Lung (tissue), 12 donors: ENCODE results near the gene FUNDC2. TPM values are rescaled to one million over a fixed set of nuclear protein-coding genes. Genes with fewer than 3 reads are reported as not detected.

ENCODE experiments used
- ATAC-seq: fragments of 200-7000 bp; cut with Tn5 transposase; one replicate; pipeline ENCODE4 v1.9.1; 2020; ENCODE audit warnings: moderate number of reproducible peaks; ENCODE audit not compliant: insufficient read depth, low FRiP score
- DNase-seq, 3 donors: peaks; one replicate each; pipeline ENCODE4 v3.0.0-alpha.2; 2013 to 2017
- H3K27ac ChIP-seq, 2 donors: one replicate each; pipeline ENCODE4 v1.5.1; 2013; ENCODE audit warnings: mild to moderate bottlenecking in 2 of 2, moderate library complexity in 2 of 2, control low read depth in 1 of 2, inconsistent platforms in 1 of 2, low read depth in 1 of 2, low read length in 1 of 2
- H3K27me3 ChIP-seq, 3 donors: one replicate each; pipeline ENCODE4 v1.5.1; 2013; ENCODE audit warnings: low read length in 2 of 3; ENCODE audit not compliant: control insufficient read depth in 3 of 3, insufficient read depth in 3 of 3
- H3K36me3 ChIP-seq, 4 donors: one replicate each; pipeline ENCODE4 v1.5.1; 2013; ENCODE audit warnings: low read length in 4 of 4, mild to moderate bottlenecking in 1 of 4, moderate library complexity in 1 of 4; ENCODE audit not compliant: control insufficient read depth in 4 of 4, insufficient read depth in 4 of 4
- H3K4me1 ChIP-seq, 5 donors: one replicate each; pipeline ENCODE4 v1.5.1; 2013; ENCODE audit warnings: low read length in 5 of 5, mild to moderate bottlenecking in 2 of 5, moderate library complexity in 1 of 5; ENCODE audit not compliant: control insufficient read depth in 5 of 5, insufficient read depth in 5 of 5
- H3K4me3 ChIP-seq: one replicate; pipeline ENCODE4 v1.5.1; 2013; ENCODE audit warnings: mild to moderate bottlenecking, control low read depth, moderate library complexity
- H3K9ac ChIP-seq, 2 donors: one replicate each; pipeline ENCODE4 v1.5.1; 2013; ENCODE audit warnings: low read length in 2 of 2, control low read depth in 1 of 2; ENCODE audit not compliant: insufficient read depth in 1 of 2
- H3K9me3 ChIP-seq, 4 donors: one replicate each; pipeline ENCODE4 v1.5.1; 2013; ENCODE audit warnings: low read length in 3 of 4, mild to moderate bottlenecking in 1 of 4, moderate library complexity in 1 of 4; ENCODE audit not compliant: control insufficient read depth in 4 of 4, insufficient read depth in 3 of 4
- WGBS, 2 donors: extraction: QIAGEN DNeasy Blood & Tissue Kit; methylation state at CpG; one replicate each; pipeline ENCODE4 v1.1.7; 2013; 5-methylcytosine and 5-hydroxymethylcytosine counted together
- polyA plus RNA-seq, 2 donors: library from polyadenylated mRNA; stranded (reverse); fragments of 200-250 nt; gene quantifications; one replicate each; pipeline ENCODE4 v1.2.1, GENCODE V29; 2013
- total RNA-seq, 2 donors: library from RNA; depleted of rRNA in 1 of 2; stranded (reverse); fragments of >200 nt in 1 of 2; gene quantifications; one replicate each; pipeline ENCODE4 v1.2.1, GENCODE V29; 2014 to 2021
- TF ChIP-seq, protein P1 (sequence below): IDR thresholded peaks from 2 replicates; pipeline ENCODE4 v1.5.1; 2012; ENCODE audit warnings: mild to moderate bottlenecking; ENCODE audit errors: control extremely low read depth, extremely low read depth
- donor health status: control.
- donor health status: control.
- donor health status: Bipolar disorder and iron deficiency.
- donor health status: healthy.
- donor health status: DM: yes; HTN: yes; CAD: no.

FUNDC2 gene
- total and polyA plus RNA-seq, 4 donors: 43.5 to 106 (median 86.1) TPM

DNA sequence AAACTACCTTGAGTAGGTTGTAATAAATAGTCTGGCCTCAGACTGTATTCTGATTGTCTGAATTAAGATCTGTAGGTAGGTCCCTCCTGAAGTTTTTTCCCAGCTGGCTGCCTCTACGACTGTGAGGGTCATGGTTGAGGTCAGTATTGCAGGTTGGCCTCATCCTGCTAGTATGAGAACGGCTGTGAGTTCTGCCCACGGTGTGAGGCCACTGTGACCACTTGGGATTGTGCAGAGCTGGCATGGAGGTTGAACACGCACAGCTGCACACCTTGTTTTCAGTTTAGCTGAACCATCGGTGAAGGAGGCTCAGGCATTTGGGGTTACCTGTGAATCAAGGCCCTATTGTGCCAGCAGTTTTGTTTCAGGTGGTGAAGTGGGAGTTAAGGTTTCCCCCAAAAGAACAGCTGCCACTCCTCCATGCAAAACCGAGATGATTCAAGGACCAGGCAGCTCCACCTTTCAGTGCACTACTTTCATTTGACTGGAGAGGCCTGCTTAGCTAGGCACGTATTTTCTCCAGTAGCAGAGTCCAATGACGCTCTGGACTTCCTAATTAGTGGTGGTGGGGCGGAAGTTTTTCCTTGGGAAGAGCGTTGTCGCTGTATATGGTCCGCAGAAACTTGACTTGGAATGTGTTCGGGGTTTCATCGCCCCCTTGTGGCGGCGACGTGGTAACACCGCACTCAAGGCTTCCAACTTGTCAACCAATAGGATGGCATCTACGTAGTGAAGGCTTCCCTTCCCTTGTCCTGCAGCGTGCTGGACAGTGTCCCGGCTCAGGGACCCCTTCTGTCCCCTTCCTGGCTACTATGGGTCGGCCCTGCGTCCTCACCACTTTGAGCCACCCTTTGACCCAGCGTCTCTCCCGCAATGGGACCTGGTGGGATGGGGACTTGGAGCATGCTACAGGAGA lies 30.5 kb downstream of the FUNDC2 start:
- peaks cover 0 to 6% (median 2%) of the 10 kb centered on the region in 4 donors for H3K36me3 ChIP-seq
- no peaks in the 10 kb centered on the region for H3K27me3 ChIP-seq
- ATAC-seq (peak; percentile 73), DNase-seq (peak; percentile 80 to 87 (median 81))
- peak overlapping the region in 1 of 2 donors; percentile 37 for H3K27ac ChIP-seq
- no peaks in the 10 kb centered on the region for H3K9me3 ChIP-seq
- TF ChIP-seq, protein P1, sequence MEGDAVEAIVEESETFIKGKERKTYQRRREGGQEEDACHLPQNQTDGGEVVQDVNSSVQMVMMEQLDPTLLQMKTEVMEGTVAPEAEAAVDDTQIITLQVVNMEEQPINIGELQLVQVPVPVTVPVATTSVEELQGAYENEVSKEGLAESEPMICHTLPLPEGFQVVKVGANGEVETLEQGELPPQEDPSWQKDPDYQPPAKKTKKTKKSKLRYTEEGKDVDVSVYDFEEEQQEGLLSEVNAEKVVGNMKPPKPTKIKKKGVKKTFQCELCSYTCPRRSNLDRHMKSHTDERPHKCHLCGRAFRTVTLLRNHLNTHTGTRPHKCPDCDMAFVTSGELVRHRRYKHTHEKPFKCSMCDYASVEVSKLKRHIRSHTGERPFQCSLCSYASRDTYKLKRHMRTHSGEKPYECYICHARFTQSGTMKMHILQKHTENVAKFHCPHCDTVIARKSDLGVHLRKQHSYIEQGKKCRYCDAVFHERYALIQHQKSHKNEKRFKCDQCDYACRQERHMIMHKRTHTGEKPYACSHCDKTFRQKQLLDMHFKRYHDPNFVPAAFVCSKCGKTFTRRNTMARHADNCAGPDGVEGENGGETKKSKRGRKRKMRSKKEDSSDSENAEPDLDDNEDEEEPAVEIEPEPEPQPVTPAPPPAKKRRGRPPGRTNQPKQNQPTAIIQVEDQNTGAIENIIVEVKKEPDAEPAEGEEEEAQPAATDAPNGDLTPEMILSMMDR: peak; percentile 75
- WGBS, 2 donors: 19 to 24% methylated on average over 17 to 25 of the region's 25 CpGs
- no peak overlapping the region for H3K4me3 ChIP-seq
- H3K9ac ChIP-seq: peak overlapping the region in 1 of 2 donors; percentile 53
- H3K4me1 ChIP-seq: peaks cover 0 to 6% (median 0%) of the 10 kb centered on the region in 5 donors

DNA sequence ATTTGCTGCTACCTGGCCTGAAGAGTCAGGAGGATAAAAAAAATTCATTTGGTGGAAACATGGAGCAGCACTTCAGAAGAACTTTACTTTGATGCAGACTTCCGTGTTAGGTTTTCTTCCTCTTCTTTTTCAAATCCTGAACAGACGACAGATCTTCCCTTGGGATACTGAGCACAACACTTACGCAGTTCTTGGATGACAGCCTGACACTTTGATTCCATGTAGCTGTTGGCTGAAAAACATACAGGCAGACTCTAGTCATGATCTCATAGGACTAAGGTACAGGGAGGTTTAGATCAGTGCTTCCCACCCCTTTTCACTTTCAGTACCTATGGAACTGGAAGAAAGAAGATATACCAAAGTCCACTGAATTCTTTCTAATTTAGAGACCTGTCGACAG lies 35.1 kb downstream of the FUNDC2 start:
- H3K27ac ChIP-seq: no peak overlapping the region
- no peak for ATAC-seq
- peaks cover 0 to 6% (median 0%) of the 10 kb centered on the region in 5 donors for H3K4me1 ChIP-seq
- H3K9me3 ChIP-seq: no peaks in the 10 kb centered on the region
- H3K27me3 ChIP-seq: no peaks in the 10 kb centered on the region
- peak in 1 of 3 donors; percentile 11 for DNase-seq
- H3K36me3 ChIP-seq: peaks cover 0 to 3% (median 2%) of the 10 kb centered on the region in 4 donors
- 83 to 93% methylated on average over 4 of the region's 4 CpGs for WGBS, 2 donors
- H3K9ac ChIP-seq: no peak overlapping the region
- no peak overlapping the region for H3K4me3 ChIP-seq
- TF ChIP-seq, protein P1: no peak

DNA sequence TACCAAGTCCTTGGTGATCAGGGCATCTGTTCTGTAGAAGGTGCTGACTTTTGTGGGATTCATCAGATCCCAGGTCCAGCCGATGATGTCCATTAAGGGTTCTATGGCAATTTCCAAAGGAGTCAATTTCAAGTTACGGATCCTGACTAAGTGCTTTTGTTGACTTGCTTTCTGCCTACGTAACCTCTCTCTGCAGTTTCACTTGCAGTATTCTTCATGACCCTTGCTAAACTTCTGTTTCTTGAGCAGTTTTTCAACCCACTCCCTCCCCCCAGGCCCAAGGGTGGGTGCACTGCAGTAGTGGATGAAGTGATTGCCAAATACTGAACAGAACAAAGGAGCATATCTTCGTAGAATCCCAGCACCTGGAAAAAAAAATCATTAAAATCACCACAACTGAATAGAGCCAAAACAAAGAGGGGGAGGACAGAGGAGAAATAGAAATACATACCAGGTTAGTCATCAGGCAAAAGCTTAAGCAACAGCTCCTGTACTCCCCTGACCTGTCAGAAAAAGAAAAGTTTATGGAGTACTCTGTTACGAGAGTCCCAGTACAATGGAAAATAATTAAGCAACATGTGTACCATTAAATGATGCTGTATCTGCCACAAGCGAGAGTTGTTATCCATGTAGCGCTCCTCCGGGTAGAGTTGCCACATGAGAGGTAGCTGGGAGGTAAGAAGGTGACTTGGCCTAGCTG lies 38.5 kb downstream of the FUNDC2 start:
- 85 to 94% methylated on average over 8 of the region's 8 CpGs for WGBS, 2 donors
- TF ChIP-seq, protein P1: no peak
- Histone ChIP-seq H3K9me3 (no peaks in the 10 kb centered on the region), H3K27me3 (no peaks in the 10 kb centered on the region), H3K9ac (no peak overlapping the region), H3K36me3 (peaks cover 0 to 3% (median 2%) of the 10 kb centered on the region in 4 donors), H3K27ac (peak overlapping the region in 1 of 2 donors; percentile 0), H3K4me3 (no peak overlapping the region), H3K4me1 (peaks cover 0 to 3% (median 2%) of the 10 kb centered on the region in 5 donors)
- ATAC-seq (no peak), DNase-seq (no peak)
